GM23338 (cell line): ENCODE data around the gene NSUN4. TPM values are rescaled to one million over a fixed set of nuclear protein-coding genes. Genes with fewer than 3 reads are reported as not detected.

Source experiments
- ATAC-seq: fragments of 200-7000 bp; cut with Tn5 transposase; 3 replicates; pipeline ENCODE4 v1.9.1; 2020
- DNase-seq: peaks from one replicate; pipeline ENCODE4 v3.0.0-alpha.2; 2015; ENCODE audit warnings: low spot score
- H2AFZ ChIP-seq: fragments of 200-600 bp; sonication (generic); 2 replicates; pipeline ENCODE4 v1.8.0; 2016; ENCODE audit warnings: antibody characterized with exemption, mild to moderate bottlenecking, moderate library complexity
- H3F3A ChIP-seq: fragments of 200-600 bp; sonication (generic); replicated peaks from 2 replicates; pipeline ENCODE4 v1.8.0; 2017; ENCODE audit warnings: antibody characterized with exemption, mixed run types, low read depth
- H3K27ac ChIP-seq: fragments of 200-600 bp; sonication (generic); 2 replicates; pipeline ENCODE4 v1.6.1; 2016; ENCODE audit warnings: low read depth
- H3K27me3 ChIP-seq: fragments of 200-600 bp; sonication (generic); 2 replicates; pipeline ENCODE4 v1.8.0; 2016; ENCODE audit warnings: mild to moderate bottlenecking, mixed run types, moderate library complexity; ENCODE audit not compliant: insufficient read depth
- H3K36me3 ChIP-seq: fragments of 200-600 bp; sonication (generic); 2 replicates; pipeline ENCODE4 v1.8.0; 2016; ENCODE audit warnings: mild to moderate bottlenecking; ENCODE audit not compliant: insufficient read depth
- H3K4me1 ChIP-seq: fragments of 200-600 bp; sonication (generic); 2 replicates; pipeline ENCODE4 v1.8.0; 2016; ENCODE audit warnings: mild to moderate bottlenecking, moderate library complexity; ENCODE audit not compliant: insufficient read depth
- H3K4me2 ChIP-seq: fragments of 200-600 bp; sonication (generic); 2 replicates; pipeline ENCODE4 v1.7.1; 2017; ENCODE audit warnings: mixed run types
- H3K4me3 ChIP-seq: fragments of 200-600 bp; sonication (generic); 2 replicates; pipeline ENCODE4 v1.6.1; 2016; ENCODE audit warnings: mixed run types
- H3K79me2 ChIP-seq: fragments of 200-600 bp; sonication (generic); replicated peaks from 2 replicates; pipeline ENCODE4 v1.8.0; 2017; ENCODE audit warnings: mild to moderate bottlenecking; ENCODE audit not compliant: insufficient read depth
- H3K9me2 ChIP-seq: fragments of 200-600 bp; sonication (generic); 2 replicates; pipeline ENCODE4 v1.8.0; 2017; ENCODE audit not compliant: insufficient read depth
- H4K20me1 ChIP-seq: fragments of 200-600 bp; sonication (generic); replicated peaks from 2 replicates; pipeline ENCODE4 v1.8.0; 2017; ENCODE audit warnings: mild to moderate bottlenecking; ENCODE audit not compliant: insufficient read depth
- H3K27ac Mint-ChIP-seq: 2 replicates; pipeline ENCODE4 v1.8.0; 2020; ENCODE audit warnings: inconsistent platforms, mild to moderate bottlenecking, moderate library complexity, mixed read lengths
- H3K27me3 Mint-ChIP-seq: 3 replicates; pipeline ENCODE4 v1.8.0; 2022; ENCODE audit warnings: low read depth, mild to moderate bottlenecking, moderate library complexity, mixed read lengths, inconsistent platforms; ENCODE audit not compliant: insufficient read depth, poor library complexity
- H3K36me3 Mint-ChIP-seq: 3 replicates; pipeline ENCODE4 v1.8.0; 2021; ENCODE audit warnings: low read depth, mild to moderate bottlenecking, inconsistent platforms, moderate library complexity, mixed read lengths
- H3K4me1 Mint-ChIP-seq: 3 replicates; pipeline ENCODE4 v1.8.0; 2020; ENCODE audit warnings: mild to moderate bottlenecking, inconsistent platforms, mixed read lengths
- H3K4me3 Mint-ChIP-seq: 3 replicates; pipeline ENCODE4 v1.8.0; 2021; ENCODE audit warnings: moderate library complexity, mild to moderate bottlenecking, inconsistent platforms, mixed read lengths
- H3K9me3 Mint-ChIP-seq: 3 replicates; pipeline ENCODE4 v1.8.0; 2020; ENCODE audit warnings: moderate library complexity, mild to moderate bottlenecking, inconsistent platforms, mixed read lengths
- CREB1 ChIP-seq: fragments of 250-450 bp; sonication (Bioruptor Pico); IDR thresholded peaks from 2 replicates; pipeline ENCODE4 v1.5.0; 2020; ENCODE audit warnings: low read depth, mild to moderate bottlenecking, moderate library complexity
- EZH2 ChIP-seq: fragments of 200-600 bp; sonication (generic); IDR thresholded peaks from one replicate; pipeline ENCODE4 v1.8.0; 2017; ENCODE audit warnings: antibody characterized with exemption, mild to moderate bottlenecking, low read depth; ENCODE audit not compliant: unreplicated experiment
- NANOG ChIP-seq: IDR thresholded peaks from 2 replicates; pipeline ENCODE4 v1.6.1; 2016; ENCODE audit warnings: antibody characterized with exemption, borderline replicate concordance
- POLR2AphosphoS5 ChIP-seq: IDR thresholded peaks from 2 replicates; pipeline ENCODE4 v1.6.1; 2016; ENCODE audit warnings: antibody characterized with exemption, low read depth
- REST ChIP-seq: IDR thresholded peaks from one replicate; pipeline ENCODE4 v1.6.1; 2018; ENCODE audit warnings: antibody characterized with exemption; ENCODE audit not compliant: unreplicated experiment
- STAT1 ChIP-seq: IDR thresholded peaks from one replicate; pipeline ENCODE4 v1.6.1; 2016; ENCODE audit warnings: antibody characterized with exemption; ENCODE audit not compliant: unreplicated experiment
- ZNF114 ChIP-seq: fragments of 250-450 bp; sonication (Bioruptor Pico); IDR thresholded peaks from 2 replicates; pipeline ENCODE4 v1.5.0; 2020; ENCODE audit warnings: mild to moderate bottlenecking, moderate library complexity
- ZNF331 ChIP-seq: fragments of 250-450 bp; sonication (Bioruptor Pico); IDR thresholded peaks from 2 replicates; pipeline ENCODE4 v1.5.0; 2020; ENCODE audit warnings: low read depth, mild to moderate bottlenecking, moderate library complexity
- ZNF462 ChIP-seq: fragments of 250-450 bp; sonication (Bioruptor Pico); IDR thresholded peaks from 2 replicates; pipeline ENCODE4 v1.5.0; 2020; ENCODE audit warnings: mild to moderate bottlenecking, moderate library complexity
- polyA plus RNA-seq: library from polyadenylated mRNA; unstranded; fragments of >200 nt; fragmentation: Nextera tagmentation; extraction: Ambion mirVana; gene quantifications from 2 replicates; pipeline ENCODE4 v1.2.1, GENCODE V29; 2016
- total RNA-seq: library from RNA; depleted of rRNA; stranded (reverse); fragments of >200 nt; shearing (Covaris generic); gene quantifications from 2 replicates; pipeline ENCODE4 v1.2.3, GENCODE V29; 2014
- TF ChIP-seq, protein P1 (sequence below), 2 experiments: fragments of 200-600 bp in 1 of 2; sonication (generic) in 1 of 2; conservative IDR thresholded peaks; 2 replicates each; pipeline versions ENCODE4 v1.5.1 to v1.6.1; 2016 to 2017; ENCODE audit warnings: antibody characterized with exemption in 2 of 2, low read depth in 2 of 2, mild to moderate bottlenecking in 2 of 2, moderate library complexity in 1 of 2
- TF ChIP-seq, protein P2 (sequence below): IDR thresholded peaks from 2 replicates; pipeline ENCODE4 v1.6.1; 2016; ENCODE audit warnings: antibody characterized with exemption

The NSUN4 gene
- total and polyA plus RNA-seq, 2 experiments from 2014 or later = 8.9 to 11.6 TPM

GRCh38 chr1:46310321-46310720 is 30.3 kb upstream of the NSUN4 start:
- peaks cover 87% of the 10 kb centered on the region for H3K36me3 Mint-ChIP-seq
- Histone ChIP-seq H3K4me1 (peaks cover 32% of the 10 kb centered on the region), H3K79me2 (peaks cover 52% of the 10 kb centered on the region), H3K4me3 (no peak overlapping the region), H3K9me2 (no peaks in the 10 kb centered on the region), H3K36me3 (peaks cover 66% of the 10 kb centered on the region), H4K20me1 (peaks cover 55% of the 10 kb centered on the region), H3K27ac (peak overlapping the region; percentile 93), H2AFZ (no peak overlapping the region), H3K4me2 (peak overlapping the region; percentile 23; the same call in 1 of the 2 replicates), H3K27me3 (no peaks in the 10 kb centered on the region), H3F3A (peaks cover 39% of the 10 kb centered on the region)
- peak overlapping the region; percentile 80 for H3K27ac Mint-ChIP-seq
- no peak overlapping the region for H3K4me3 Mint-ChIP-seq
- DNase-seq (no peak), ATAC-seq (no peak)
- peaks cover 30% of the 10 kb centered on the region for H3K4me1 Mint-ChIP-seq
- H3K27me3 Mint-ChIP-seq = peaks cover 8% of the 10 kb centered on the region
- TF ChIP-seq POLR2AphosphoS5 (no peak), REST (no peak), EZH2 (no peak), ZNF331 (CRISPR knock-in tag) (no peak), ZNF114 (CRISPR knock-in tag) (no peak), NANOG (no peak), STAT1 (no peak), CREB1 (CRISPR knock-in tag) (no peak), ZNF462 (no peak)
- TF ChIP-seq, protein P1, sequence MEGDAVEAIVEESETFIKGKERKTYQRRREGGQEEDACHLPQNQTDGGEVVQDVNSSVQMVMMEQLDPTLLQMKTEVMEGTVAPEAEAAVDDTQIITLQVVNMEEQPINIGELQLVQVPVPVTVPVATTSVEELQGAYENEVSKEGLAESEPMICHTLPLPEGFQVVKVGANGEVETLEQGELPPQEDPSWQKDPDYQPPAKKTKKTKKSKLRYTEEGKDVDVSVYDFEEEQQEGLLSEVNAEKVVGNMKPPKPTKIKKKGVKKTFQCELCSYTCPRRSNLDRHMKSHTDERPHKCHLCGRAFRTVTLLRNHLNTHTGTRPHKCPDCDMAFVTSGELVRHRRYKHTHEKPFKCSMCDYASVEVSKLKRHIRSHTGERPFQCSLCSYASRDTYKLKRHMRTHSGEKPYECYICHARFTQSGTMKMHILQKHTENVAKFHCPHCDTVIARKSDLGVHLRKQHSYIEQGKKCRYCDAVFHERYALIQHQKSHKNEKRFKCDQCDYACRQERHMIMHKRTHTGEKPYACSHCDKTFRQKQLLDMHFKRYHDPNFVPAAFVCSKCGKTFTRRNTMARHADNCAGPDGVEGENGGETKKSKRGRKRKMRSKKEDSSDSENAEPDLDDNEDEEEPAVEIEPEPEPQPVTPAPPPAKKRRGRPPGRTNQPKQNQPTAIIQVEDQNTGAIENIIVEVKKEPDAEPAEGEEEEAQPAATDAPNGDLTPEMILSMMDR (conservative IDR thresholded peaks at IDR 0.05; ENCODE audit: low read depth in 2 of 2) = no peak
- TF ChIP-seq, protein P2, sequence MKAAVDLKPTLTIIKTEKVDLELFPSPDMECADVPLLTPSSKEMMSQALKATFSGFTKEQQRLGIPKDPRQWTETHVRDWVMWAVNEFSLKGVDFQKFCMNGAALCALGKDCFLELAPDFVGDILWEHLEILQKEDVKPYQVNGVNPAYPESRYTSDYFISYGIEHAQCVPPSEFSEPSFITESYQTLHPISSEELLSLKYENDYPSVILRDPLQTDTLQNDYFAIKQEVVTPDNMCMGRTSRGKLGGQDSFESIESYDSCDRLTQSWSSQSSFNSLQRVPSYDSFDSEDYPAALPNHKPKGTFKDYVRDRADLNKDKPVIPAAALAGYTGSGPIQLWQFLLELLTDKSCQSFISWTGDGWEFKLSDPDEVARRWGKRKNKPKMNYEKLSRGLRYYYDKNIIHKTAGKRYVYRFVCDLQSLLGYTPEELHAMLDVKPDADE = no peak
- H3K9me3 Mint-ChIP-seq = no peaks in the 10 kb centered on the region
